ENCODE results near the gene ADCY2.

DNA sequence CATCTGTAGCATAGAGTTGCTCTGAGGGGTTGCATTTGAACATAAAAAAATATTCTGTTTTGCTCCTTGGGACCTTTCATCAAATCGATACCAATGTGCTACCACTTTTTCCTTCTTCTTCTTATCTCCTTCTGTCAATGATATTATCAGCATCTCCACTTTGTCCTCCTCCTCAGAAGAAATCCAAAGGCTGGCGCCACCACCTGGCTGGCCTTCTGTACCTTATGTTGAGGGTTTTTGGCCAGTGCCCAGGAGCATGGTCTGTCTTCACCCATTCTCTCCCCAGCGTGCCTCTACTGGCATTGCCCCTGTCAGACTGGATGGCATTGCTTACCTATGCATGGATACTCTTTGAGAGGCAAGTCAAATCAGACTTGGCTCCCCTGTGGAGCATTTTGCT is 287.8 kb downstream of the ADCY2 start:
- TF ChIP-seq, protein P1, sequence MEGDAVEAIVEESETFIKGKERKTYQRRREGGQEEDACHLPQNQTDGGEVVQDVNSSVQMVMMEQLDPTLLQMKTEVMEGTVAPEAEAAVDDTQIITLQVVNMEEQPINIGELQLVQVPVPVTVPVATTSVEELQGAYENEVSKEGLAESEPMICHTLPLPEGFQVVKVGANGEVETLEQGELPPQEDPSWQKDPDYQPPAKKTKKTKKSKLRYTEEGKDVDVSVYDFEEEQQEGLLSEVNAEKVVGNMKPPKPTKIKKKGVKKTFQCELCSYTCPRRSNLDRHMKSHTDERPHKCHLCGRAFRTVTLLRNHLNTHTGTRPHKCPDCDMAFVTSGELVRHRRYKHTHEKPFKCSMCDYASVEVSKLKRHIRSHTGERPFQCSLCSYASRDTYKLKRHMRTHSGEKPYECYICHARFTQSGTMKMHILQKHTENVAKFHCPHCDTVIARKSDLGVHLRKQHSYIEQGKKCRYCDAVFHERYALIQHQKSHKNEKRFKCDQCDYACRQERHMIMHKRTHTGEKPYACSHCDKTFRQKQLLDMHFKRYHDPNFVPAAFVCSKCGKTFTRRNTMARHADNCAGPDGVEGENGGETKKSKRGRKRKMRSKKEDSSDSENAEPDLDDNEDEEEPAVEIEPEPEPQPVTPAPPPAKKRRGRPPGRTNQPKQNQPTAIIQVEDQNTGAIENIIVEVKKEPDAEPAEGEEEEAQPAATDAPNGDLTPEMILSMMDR (IDR thresholded peaks at IDR 0.05): no peak
- TF ChIP-seq POLR2AphosphoS5 (IDR thresholded peaks at IDR 0.05; ENCODE audit: low read depth, low read length) (no peak), EP300 (IDR thresholded peaks at IDR 0.05; ENCODE audit: borderline replicate concordance in 1 of 2, low read depth in 1 of 2, low read length in 1 of 2) (no peak)

Data from SK-N-SH (cell line).